Fibroblast of gingiva (primary cell): Measurements from ENCODE around the gene DCP1B.
"Not testable (repeated sequence)": the region's sequence is repeated elsewhere in the genome, so short reads cannot be mapped to it uniquely, and the experiment has no call there.

Experiments used
- DNase-seq: peaks from one replicate; pipeline ENCODE4 v3.0.0-alpha.2; 2011; ENCODE audit warnings: low read depth

Gene DCP1B

GRCh38 chr12:1974812-1975211 is 29.4 kb downstream of the DCP1B start:
- no peak for DNase-seq

- DNase-seq = peak; percentile 20
Observed at GRCh38 chr12:1972856-1973317, 31.4 kb downstream of the DCP1B start.

GRCh38 chr12:1972260-1972659 is 32.0 kb downstream of the DCP1B start:
- DNase-seq = no peak

- no peak for DNase-seq
Observed at GRCh38 chr12:1970331-1970900, 33.8 kb downstream of the DCP1B start.

- no peak for DNase-seq
Observed at GRCh38 chr12:1966561-1967226, 37.6 kb downstream of the DCP1B start.

- DNase-seq = no peak
Observed at GRCh38 chr12:1965916-1966315, 38.3 kb downstream of the DCP1B start.

GRCh38 chr12:1962051-1963020 is 41.9 kb downstream of the DCP1B start:
- no peak for DNase-seq

GRCh38 chr12:1956716-1957115 is 47.5 kb downstream of the DCP1B start:
- no peak for DNase-seq

- DNase-seq = no peak
Observed at GRCh38 chr12:1949771-1950470, 54.3 kb downstream of the DCP1B start.

GRCh38 chr12:1948883-1949282 is 55.4 kb downstream of the DCP1B start:
- DNase-seq = no peak

GRCh38 chr12:1947081-1947480 is 57.2 kb downstream of the DCP1B start:
- DNase-seq = no peak

GRCh38 chr12:1946296-1946695 is 58.0 kb downstream of the DCP1B start:
- DNase-seq = no peak

- DNase-seq = not testable (repeated sequence)
Observed at GRCh38 chr12:1945502-1945901, 58.8 kb downstream of the DCP1B start.

GRCh38 chr12:1939801-1940607 is 64.3 kb downstream of the DCP1B start:
- peak; percentile 68 for DNase-seq

GRCh38 chr12:1939331-1939730 is 64.9 kb downstream of the DCP1B start:
- DNase-seq = no peak

GRCh38 chr12:1937481-1938224 is 66.6 kb downstream of the DCP1B start:
- DNase-seq = no peak

GRCh38 chr12:1936406-1937320 is 67.6 kb downstream of the DCP1B start:
- peak; percentile 73 for DNase-seq

GRCh38 chr12:1935700-1936378 is 68.4 kb downstream of the DCP1B start:
- no peak for DNase-seq

- no peak for DNase-seq
Observed at GRCh38 chr12:1935242-1935641, 69.0 kb downstream of the DCP1B start.
